RWPE2 (cell line): ENCODE results near the gene HDAC4.

Experiments
- ATAC-seq: fragments of 200-7000 bp; cut with Tn5 transposase; 3 replicates; pipeline ENCODE4 v1.9.1; 2021; ENCODE audit warnings: low read depth
- DNase-seq: peaks from one replicate; pipeline ENCODE4 v3.0.0-alpha.2; 2020; ENCODE audit warnings: low spot score
- H3K27ac ChIP-seq: fragments of 450-650 bp; 2 replicates; pipeline ENCODE4 v1.5.1; 2017; ENCODE audit warnings: mild to moderate bottlenecking; ENCODE audit not compliant: poor library complexity, severe bottlenecking
- H3K27me3 ChIP-seq: fragments of 250-450 bp; sonication (Bioruptor Pico); 2 replicates; pipeline ENCODE4 v1.5.1; 2021; ENCODE audit warnings: mild to moderate bottlenecking, moderate library complexity; ENCODE audit not compliant: insufficient read depth, poor library complexity, severe bottlenecking
- H3K36me3 ChIP-seq: fragments of 250-450 bp; sonication (Bioruptor Pico); 2 replicates; pipeline ENCODE4 v1.5.1; 2020; ENCODE audit warnings: low read depth, mild to moderate bottlenecking, moderate library complexity
- H3K4me1 ChIP-seq: fragments of 250-450 bp; sonication (Bioruptor Pico); 2 replicates; pipeline ENCODE4 v1.5.1; 2021; ENCODE audit warnings: mild to moderate bottlenecking, moderate library complexity; ENCODE audit not compliant: insufficient read depth, poor library complexity, severe bottlenecking
- H3K4me3 ChIP-seq: fragments of 250-450 bp; sonication (Bioruptor Pico); 2 replicates; pipeline ENCODE4 v1.5.1; 2021; ENCODE audit warnings: mild to moderate bottlenecking, moderate library complexity; ENCODE audit not compliant: severe bottlenecking
- H3K9me3 ChIP-seq: fragments of 250-450 bp; sonication (Bioruptor Pico); 2 replicates; pipeline ENCODE4 v1.5.1; 2021; ENCODE audit warnings: mild to moderate bottlenecking, moderate library complexity; ENCODE audit not compliant: severe bottlenecking
- CTCF ChIP-seq: fragments of 450-650 bp; IDR thresholded peaks from one replicate; pipeline ENCODE4 v1.5.1; 2017; ENCODE audit warnings: mild to moderate bottlenecking, moderate library complexity; ENCODE audit not compliant: poor library complexity, severe bottlenecking

The HDAC4 gene

GRCh38 chr2:239339726-239340601 lies 60.9 kb downstream of the HDAC4 start:
- DNase-seq (no peak), ATAC-seq (no peak)
- no peak for TF ChIP-seq CTCF
- Histone ChIP-seq H3K27me3 (no peaks in the 10 kb centered on the region), H3K4me3 (no peak overlapping the region), H3K36me3 (no peaks in the 10 kb centered on the region), H3K9me3 (no peaks in the 10 kb centered on the region), H3K4me1 (no peaks in the 10 kb centered on the region), H3K27ac (no peak overlapping the region)

GRCh38 chr2:239339241-239339640 lies 61.6 kb downstream of the HDAC4 start:
- Histone ChIP-seq H3K4me1 (no peaks in the 10 kb centered on the region), H3K27ac (no peak overlapping the region), H3K36me3 (no peaks in the 10 kb centered on the region), H3K27me3 (no peaks in the 10 kb centered on the region), H3K4me3 (no peak overlapping the region), H3K9me3 (no peaks in the 10 kb centered on the region)
- DNase-seq = no peak
- ATAC-seq = no peak
- TF ChIP-seq CTCF = no peak

GRCh38 chr2:239337877-239338484 lies 62.8 kb downstream of the HDAC4 start:
- no peak overlapping the region for H3K27ac ChIP-seq
- no peaks in the 10 kb centered on the region for H3K36me3 ChIP-seq
- no peaks in the 10 kb centered on the region for H3K27me3 ChIP-seq
- H3K4me3 ChIP-seq = no peak overlapping the region
- H3K9me3 ChIP-seq = no peaks in the 10 kb centered on the region
- ATAC-seq (no peak), DNase-seq (no peak)
- no peaks in the 10 kb centered on the region for H3K4me1 ChIP-seq
- no peak for TF ChIP-seq CTCF

- no peak for ATAC-seq
- no peak for TF ChIP-seq CTCF
These were observed 63.5 kb downstream of the HDAC4 start for GRCh38 chr2:239337122-239337876.

More at GRCh38 chr2:239337122-239337876, 63.5 kb downstream of the HDAC4 start:
- no peaks in the 10 kb centered on the region for H3K27me3 ChIP-seq
- H3K9me3 ChIP-seq = no peaks in the 10 kb centered on the region
- no peak overlapping the region for H3K4me3 ChIP-seq
- DNase-seq = no peak
- no peak overlapping the region for H3K27ac ChIP-seq
- no peaks in the 10 kb centered on the region for H3K36me3 ChIP-seq
- H3K4me1 ChIP-seq = no peaks in the 10 kb centered on the region
